ENCODE measurements around the gene FANCD2.
"Not testable (repeated sequence)": the region's sequence is repeated elsewhere in the genome, so short reads cannot be mapped to it uniquely, and the experiment has no call there.

FANCD2 gene

DNA sequence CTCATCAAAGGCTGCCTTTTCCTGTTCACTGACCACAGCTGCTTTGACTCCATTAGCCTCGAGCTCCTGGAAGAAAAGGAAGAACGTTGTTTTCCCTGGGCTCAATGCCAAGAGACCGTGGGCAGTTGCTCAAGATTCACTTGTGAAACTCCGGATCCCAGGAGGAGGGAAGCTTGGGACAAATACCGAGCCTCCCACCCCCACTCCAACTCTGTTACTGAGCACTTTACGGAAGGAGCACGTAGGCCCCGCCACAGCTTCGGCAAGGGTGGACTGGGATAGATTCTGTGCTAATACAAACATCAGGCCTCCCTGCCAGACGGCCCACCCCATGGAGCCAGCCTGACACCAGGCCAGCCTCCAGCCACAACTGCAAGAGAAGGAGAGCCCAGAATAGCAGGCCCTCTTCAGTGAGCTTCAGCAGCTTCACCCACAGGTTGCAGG is 10.8 kb upstream of the FANCD2 start:
- 88% methylated on average over 4 to 5 of the region's 10 CpGs for WGBS, 2 experiments (ENCODE audit: insufficient coverage in 2 of 2)
- Histone ChIP-seq H3K27ac (ENCODE audit: low read depth, low read length, severe bottlenecking) (no peak overlapping the region), H3K4me1 (ENCODE audit: control insufficient read depth, insufficient read depth, low read length, poor library complexity, severe bottlenecking) (no peaks in the 10 kb centered on the region), H3K4me3 (ENCODE audit: extremely low read depth, insufficient read depth, low read length, poor library complexity, severe bottlenecking) (no peak overlapping the region), H3K9me3 (ENCODE audit: control insufficient read depth, low read length) (no peaks in the 10 kb centered on the region), H3K36me3 (ENCODE audit: control insufficient read depth, insufficient read depth, low read length) (peaks cover 19% of the 10 kb centered on the region)

DNA sequence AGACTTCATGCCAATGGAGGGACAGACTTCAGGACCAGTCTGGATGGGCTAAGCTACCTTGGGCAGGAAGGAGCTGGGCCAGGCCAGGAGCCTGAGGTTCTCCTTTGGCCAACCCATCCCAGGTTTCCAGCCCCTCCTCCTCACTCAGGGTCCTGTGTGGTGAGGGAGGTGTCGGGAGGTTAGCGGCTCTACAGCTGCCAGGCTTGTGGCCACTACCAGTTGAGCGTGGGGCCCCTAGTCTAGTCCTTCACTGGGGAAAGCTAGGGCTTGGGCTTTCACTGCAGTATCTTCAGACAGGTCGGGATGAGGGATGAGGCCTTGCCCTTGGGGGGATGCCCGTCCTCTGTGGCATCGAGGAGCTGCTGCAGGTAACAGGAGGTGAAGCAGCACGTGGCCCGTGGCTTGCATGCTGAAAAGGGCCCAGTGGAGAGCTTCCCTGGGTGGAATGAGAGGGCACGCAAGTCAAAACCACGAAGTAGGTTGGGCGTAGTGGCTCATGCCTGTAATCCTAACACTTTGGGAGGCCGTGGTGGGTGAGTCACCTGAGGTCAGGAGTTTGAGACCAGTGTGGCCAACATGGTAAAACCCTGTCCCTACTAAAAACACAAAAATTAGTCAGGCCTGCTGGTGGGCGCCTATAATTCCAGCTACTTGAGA is 8.5 kb upstream of the FANCD2 start:
- H3K4me1 ChIP-seq (ENCODE audit: control insufficient read depth, insufficient read depth, low read length, poor library complexity, severe bottlenecking): no peaks in the 10 kb centered on the region
- WGBS, 2 experiments (ENCODE audit: insufficient coverage in 2 of 2): 91 to 92% methylated on average over 12 to 13 of the region's 13 CpGs

DNA sequence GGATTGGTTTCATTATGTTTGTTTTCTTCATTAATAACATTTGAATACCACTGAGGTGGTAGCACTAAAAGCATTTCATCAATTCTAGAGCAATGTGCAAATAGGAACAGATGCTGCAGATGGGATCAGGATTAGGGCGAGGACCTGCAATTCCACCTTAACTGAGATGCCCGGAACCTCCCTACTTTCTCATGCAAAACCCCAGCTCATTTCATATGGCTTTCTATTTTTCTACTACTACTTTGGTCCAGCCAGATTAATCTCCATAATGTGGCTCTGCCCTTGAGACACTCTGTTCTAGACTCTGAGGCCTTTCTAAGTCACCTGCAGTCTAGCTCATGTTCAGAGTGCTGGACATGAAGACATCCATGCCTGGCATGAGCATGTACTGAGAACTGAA is 7.4 kb upstream of the FANCD2 start:
- H3K4me1 ChIP-seq (ENCODE audit: control insufficient read depth, insufficient read depth, low read length, poor library complexity, severe bottlenecking); H3K4me3 ChIP-seq (ENCODE audit: extremely low read depth, insufficient read depth, low read length, poor library complexity, severe bottlenecking); H3K27ac ChIP-seq (ENCODE audit: low read depth, low read length, severe bottlenecking); H3K9me3 ChIP-seq (ENCODE audit: control insufficient read depth, low read length): not testable (repeated sequence)
- 90 to 100% methylated on average over 2 of the region's 2 CpGs for WGBS, 2 experiments (ENCODE audit: insufficient coverage in 2 of 2)
- peaks cover 41% of the 10 kb centered on the region for H3K36me3 ChIP-seq (ENCODE audit: control insufficient read depth, insufficient read depth, low read length)

More for the DNA sequence above, 8.5 kb upstream of the FANCD2 start:
- no peak overlapping the region for H3K4me3 ChIP-seq (ENCODE audit: extremely low read depth, insufficient read depth, low read length, poor library complexity, severe bottlenecking)
- peaks cover 31% of the 10 kb centered on the region for H3K36me3 ChIP-seq (ENCODE audit: control insufficient read depth, insufficient read depth, low read length)
- H3K9me3 ChIP-seq (ENCODE audit: control insufficient read depth, low read length): no peaks in the 10 kb centered on the region
- H3K27ac ChIP-seq (ENCODE audit: low read depth, low read length, severe bottlenecking): no peak overlapping the region

DNA sequence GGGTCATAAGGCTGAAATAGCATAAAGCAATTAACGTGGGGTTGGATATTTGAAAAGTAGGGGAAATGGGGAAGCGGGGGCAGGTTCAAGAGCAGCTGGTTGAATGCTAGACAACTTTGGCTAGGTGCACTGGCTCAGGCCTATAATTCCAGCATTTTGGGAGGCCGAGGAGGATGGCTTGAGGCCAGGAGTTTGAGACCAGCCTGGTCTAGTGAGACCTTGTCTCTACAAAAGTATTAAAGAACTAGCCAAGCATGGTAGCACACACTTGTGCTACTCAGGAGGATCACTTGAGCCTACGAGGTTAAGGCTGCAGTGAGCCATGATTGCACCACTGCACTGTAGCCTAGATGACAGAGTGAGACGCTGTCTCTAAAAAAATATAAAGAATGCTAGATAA is 6.9 kb upstream of the FANCD2 start:
- peaks cover 43% of the 10 kb centered on the region for H3K36me3 ChIP-seq (ENCODE audit: control insufficient read depth, insufficient read depth, low read length)
- WGBS, 2 experiments (ENCODE audit: insufficient coverage in 2 of 2): 86 to 94% methylated on average over 3 of the region's 5 CpGs
- no peaks in the 10 kb centered on the region for H3K4me1 ChIP-seq (ENCODE audit: control insufficient read depth, insufficient read depth, low read length, poor library complexity, severe bottlenecking)
- H3K4me3 ChIP-seq (ENCODE audit: extremely low read depth, insufficient read depth, low read length, poor library complexity, severe bottlenecking): no peak overlapping the region
- H3K27ac ChIP-seq (ENCODE audit: low read depth, low read length, severe bottlenecking): no peak overlapping the region
- no peaks in the 10 kb centered on the region for H3K9me3 ChIP-seq (ENCODE audit: control insufficient read depth, low read length)

- H3K4me1 ChIP-seq (ENCODE audit: control insufficient read depth, insufficient read depth, low read length, poor library complexity, severe bottlenecking): no peaks in the 10 kb centered on the region
- H3K36me3 ChIP-seq (ENCODE audit: control insufficient read depth, insufficient read depth, low read length): peaks cover 41% of the 10 kb centered on the region
- no peak overlapping the region for H3K4me3 ChIP-seq (ENCODE audit: extremely low read depth, insufficient read depth, low read length, poor library complexity, severe bottlenecking)
- no peak overlapping the region for H3K27ac ChIP-seq (ENCODE audit: low read depth, low read length, severe bottlenecking)
- WGBS, 2 experiments (ENCODE audit: insufficient coverage in 2 of 2): 92 to 93% methylated on average over 2 to 3 of the region's 9 CpGs
- H3K9me3 ChIP-seq (ENCODE audit: control insufficient read depth, low read length): no peaks in the 10 kb centered on the region
Observed at GRCh38 chr3:10021856-10022775, 4.1 kb upstream of the FANCD2 start.

- H3K4me3 ChIP-seq (ENCODE audit: extremely low read depth, insufficient read depth, low read length, poor library complexity, severe bottlenecking): no peak overlapping the region
Observed at GRCh38 chr3:10023587-10024310, 2.5 kb upstream of the FANCD2 start.

GRCh38 chr3:10025205-10026083 is 793 bp upstream of the FANCD2 start:
- 11 to 21% methylated on average over 9 to 15 of the region's 19 CpGs for WGBS, 2 experiments (ENCODE audit: insufficient coverage in 2 of 2)
- no peaks in the 10 kb centered on the region for H3K9me3 ChIP-seq (ENCODE audit: control insufficient read depth, low read length)
- peak overlapping the region; percentile 71 for H3K4me3 ChIP-seq (ENCODE audit: extremely low read depth, insufficient read depth, low read length, poor library complexity, severe bottlenecking)
- peaks cover 42% of the 10 kb centered on the region for H3K36me3 ChIP-seq (ENCODE audit: control insufficient read depth, insufficient read depth, low read length)
- no peaks in the 10 kb centered on the region for H3K4me1 ChIP-seq (ENCODE audit: control insufficient read depth, insufficient read depth, low read length, poor library complexity, severe bottlenecking)
- peak overlapping the region; percentile 64 for H3K27ac ChIP-seq (ENCODE audit: low read depth, low read length, severe bottlenecking)

More at GRCh38 chr3:10023587-10024310, 2.5 kb upstream of the FANCD2 start:
- Histone ChIP-seq H3K9me3 (ENCODE audit: control insufficient read depth, low read length) (no peaks in the 10 kb centered on the region), H3K4me1 (ENCODE audit: control insufficient read depth, insufficient read depth, low read length, poor library complexity, severe bottlenecking) (no peaks in the 10 kb centered on the region), H3K27ac (ENCODE audit: low read depth, low read length, severe bottlenecking) (no peak overlapping the region), H3K36me3 (ENCODE audit: control insufficient read depth, insufficient read depth, low read length) (peaks cover 43% of the 10 kb centered on the region)
- 88 to 100% methylated on average over 2 to 6 of the region's 8 CpGs for WGBS, 2 experiments (ENCODE audit: insufficient coverage in 2 of 2)

DNA sequence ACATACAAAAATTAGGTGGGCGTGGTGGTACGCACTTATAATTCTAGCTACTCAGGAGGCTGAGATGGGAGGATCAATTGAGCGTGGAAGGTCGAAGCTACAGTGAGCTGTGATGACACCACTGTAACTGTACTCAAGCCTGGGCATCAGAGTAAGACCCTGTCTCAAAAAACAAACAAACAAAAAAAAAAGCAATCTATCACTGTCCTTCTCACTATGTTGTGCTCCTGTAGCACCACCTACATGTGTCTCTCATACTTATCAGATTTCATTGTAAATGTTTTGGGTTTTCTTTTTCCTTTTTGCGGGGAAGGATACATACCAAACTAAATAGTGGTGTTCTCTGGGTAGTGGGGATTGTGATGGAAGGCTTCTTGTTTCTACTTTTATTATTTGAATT is 14.8 kb downstream of the FANCD2 start:
- Histone ChIP-seq H3K9me3 (ENCODE audit: control insufficient read depth, low read length) (no peaks in the 10 kb centered on the region), H3K4me3 (ENCODE audit: extremely low read depth, insufficient read depth, low read length, poor library complexity, severe bottlenecking) (no peak overlapping the region), H3K36me3 (ENCODE audit: control insufficient read depth, insufficient read depth, low read length) (peaks cover 62% of the 10 kb centered on the region), H3K27ac (ENCODE audit: low read depth, low read length, severe bottlenecking) (no peak overlapping the region), H3K4me1 (ENCODE audit: control insufficient read depth, insufficient read depth, low read length, poor library complexity, severe bottlenecking) (no peaks in the 10 kb centered on the region)
- WGBS, 2 experiments (ENCODE audit: insufficient coverage in 2 of 2): 87 to 95% methylated on average over 2 of the region's 5 CpGs

GRCh38 chr3:10047876-10048275 is 21.6 kb downstream of the FANCD2 start:
- Histone ChIP-seq H3K27ac (ENCODE audit: low read depth, low read length, severe bottlenecking) (no peak overlapping the region), H3K36me3 (ENCODE audit: control insufficient read depth, insufficient read depth, low read length) (peaks cover 39% of the 10 kb centered on the region), H3K9me3 (ENCODE audit: control insufficient read depth, low read length) (no peaks in the 10 kb centered on the region), H3K4me3 (ENCODE audit: extremely low read depth, insufficient read depth, low read length, poor library complexity, severe bottlenecking) (no peak overlapping the region), H3K4me1 (ENCODE audit: control insufficient read depth, insufficient read depth, low read length, poor library complexity, severe bottlenecking) (no peaks in the 10 kb centered on the region)
- 93 to 100% methylated on average over 2 of the region's 2 CpGs for WGBS, 2 experiments (ENCODE audit: insufficient coverage in 2 of 2)

DNA sequence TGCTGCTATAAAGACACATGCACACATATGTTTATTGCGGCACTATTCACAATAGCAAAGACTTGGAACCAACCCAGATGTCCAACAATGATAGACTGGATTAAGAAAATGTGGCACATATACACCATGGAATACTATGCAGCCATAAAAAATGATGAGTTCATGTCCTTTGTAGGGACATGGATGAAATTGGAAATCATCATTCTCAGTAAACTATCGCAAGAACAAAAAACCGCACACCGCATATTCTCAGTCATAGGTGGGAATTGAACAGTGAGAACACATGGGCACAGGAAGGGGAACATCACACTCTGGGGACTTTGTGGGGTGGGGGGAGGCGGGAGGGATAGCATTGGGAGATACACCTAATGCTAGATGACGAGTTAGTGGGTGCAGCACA is 26.8 kb downstream of the FANCD2 start:
- WGBS, 2 experiments (ENCODE audit: insufficient coverage in 2 of 2): 100% methylated on average over 2 of the region's 6 CpGs; no CpG with 5 or more reads in 1 of the 2 experiments
- not testable (repeated sequence) for H3K9me3 ChIP-seq (ENCODE audit: control insufficient read depth, low read length)
- H3K36me3 ChIP-seq (ENCODE audit: control insufficient read depth, insufficient read depth, low read length): peaks cover 24% of the 10 kb centered on the region

More for the DNA sequence above, 26.8 kb downstream of the FANCD2 start:
- H3K4me1 ChIP-seq (ENCODE audit: control insufficient read depth, insufficient read depth, low read length, poor library complexity, severe bottlenecking); H3K27ac ChIP-seq (ENCODE audit: low read depth, low read length, severe bottlenecking); H3K4me3 ChIP-seq (ENCODE audit: extremely low read depth, insufficient read depth, low read length, poor library complexity, severe bottlenecking): not testable (repeated sequence)
